GM12878 (cell line): ENCODE data around the gene PHF23. TPM values are rescaled to one million over a fixed set of nuclear protein-coding genes. Genes with fewer than 3 reads are reported as not detected.

Experiments used
- ATAC-seq: fragments of 200-7000 bp; cut with Tn5 transposase; 3 replicates; pipeline ENCODE4 v1.9.1; 2020; ENCODE audit warnings: mild to moderate bottlenecking, moderate library complexity
- BruUV-seq: library from RNA; stranded (reverse); fragments of 400-500 nt; replicated peaks from 2 replicates; lab custom pipeline; 2021; lab: Mats Ljungman, UMichigan
- CTCF ChIA-PET: fragments of 300-600 bp; sonication (Branson Sonifier 250); formaldehyde crosslinking; extraction: SDS; loops from one replicate; lab custom pipeline; 2021; ENCODE audit warnings: inconsistent platforms; lab: Yijun Ruan, JAX
- POLR2A ChIA-PET: fragments of 350-600 bp; formaldehyde crosslinking; extraction: SDS; loops from one replicate; lab custom pipeline; 2021; ENCODE audit warnings: inconsistent platforms; lab: Charles Lee
- RAD21 ChIA-PET: fragments of 300-600 bp; sonication (Branson Sonifier 250); formaldehyde crosslinking; loops from one replicate; lab custom pipeline; 2023; ENCODE audit warnings: antibody characterized with exemption; ENCODE audit not compliant: unreplicated experiment; lab: Charles Lee
- SMC1A ChIA-PET: fragments of 300-600 bp; sonication (Branson Sonifier 250); formaldehyde crosslinking; loops from one replicate; lab custom pipeline; 2023; ENCODE audit not compliant: unreplicated experiment, uncharacterized antibody; lab: Charles Lee
- DNase-seq: peaks from one replicate; pipeline ENCODE4 v3.0.0-alpha.2; 2011; ENCODE audit warnings: low read depth, low spot score
- FAIRE-seq: peaks from 3 replicates; lab custom pipeline; 2011; peaks lifted over from hg19 to GRCh38; lab: Jason Lieb, UNC
- H2AFZ ChIP-seq: 2 replicates; pipeline ENCODE4 v1.6.0; 2011; ENCODE audit warnings: low read depth, low read length, control low read depth; ENCODE audit not compliant: control insufficient read depth
- H3K27ac ChIP-seq: 2 replicates; pipeline ENCODE4 v1.5.1; 2011; ENCODE audit warnings: control low read depth; ENCODE audit not compliant: control insufficient read depth, insufficient read depth
- H3K27me3 ChIP-seq, 2 experiments: replicated peaks in 1 of 2; 2 replicates each; pipeline versions ENCODE4 v1.6.0 to v1.6.1; 2011; ENCODE audit warnings: low read length in 1 of 2; ENCODE audit not compliant: control insufficient read depth in 2 of 2, insufficient read depth in 2 of 2
- H3K36me3 ChIP-seq, 2 experiments: 2 replicates each; pipeline ENCODE4 v1.5.1; 2011; ENCODE audit warnings: low read length in 1 of 2; ENCODE audit not compliant: control insufficient read depth in 2 of 2, insufficient read depth in 2 of 2
- H3K4me1 ChIP-seq: 2 replicates; pipeline ENCODE4 v1.6.1; 2011; ENCODE audit warnings: mild to moderate bottlenecking, low read length, moderate library complexity, mixed read lengths; ENCODE audit not compliant: control insufficient read depth, insufficient read depth
- H3K4me2 ChIP-seq: 2 replicates; pipeline ENCODE4 v1.6.0; 2011; ENCODE audit warnings: control low read depth; ENCODE audit not compliant: control insufficient read depth, insufficient read depth
- H3K4me3 ChIP-seq: fragments of 200-600 bp; sonication (generic); 2 replicates; pipeline ENCODE4 v1.5.1; 2016
- H3K79me2 ChIP-seq: 2 replicates; pipeline ENCODE4 v1.6.0; 2011; ENCODE audit warnings: low read length; ENCODE audit not compliant: control insufficient read depth, insufficient read depth
- H3K9ac ChIP-seq: 2 replicates; pipeline ENCODE4 v1.8.0; 2011; ENCODE audit warnings: low read length, control low read depth, mixed read lengths; ENCODE audit not compliant: control insufficient read depth, insufficient read depth
- H3K9me3 ChIP-seq: replicated peaks from 3 replicates; pipeline ENCODE4 v1.5.1; 2011; ENCODE audit warnings: mild to moderate bottlenecking, low read length; ENCODE audit not compliant: control insufficient read depth, insufficient read depth
- H4K20me1 ChIP-seq: 2 replicates; pipeline ENCODE4 v1.6.0; 2011; ENCODE audit not compliant: control insufficient read depth, insufficient read depth
- CEBPB ChIP-seq, 2 experiments: fragments of 150-350 bp in 1 of 2; IDR thresholded peaks; 2 replicates each; pipeline ENCODE4 v1.6.1; 2012 to 2014; ENCODE audit warnings: low read depth in 2 of 2, low read length in 2 of 2, borderline replicate concordance in 1 of 2, inconsistent platforms in 1 of 2
- CHD1 ChIP-seq: IDR thresholded peaks from 2 replicates; pipeline ENCODE4 v1.6.1; 2012; ENCODE audit warnings: low read depth, low read length, improper control_type of control experiment
- IKZF1 ChIP-seq: fragments of 450-650 bp; conservative IDR thresholded peaks from 2 replicates; pipeline ENCODE4 v1.6.1; 2017; ENCODE audit warnings: antibody characterized with exemption, mild to moderate bottlenecking
- IKZF2 ChIP-seq, 2 experiments: fragments of 450-650 bp; IDR thresholded peaks; 2 replicates each; pipeline ENCODE4 v1.6.1; 2017; ENCODE audit warnings: mild to moderate bottlenecking in 2 of 2, moderate library complexity in 2 of 2
- NBN ChIP-seq: fragments of 450-650 bp; IDR thresholded peaks from 2 replicates; pipeline ENCODE4 v1.6.1; 2016
- PAX5 ChIP-seq: IDR thresholded peaks from 2 replicates; pipeline ENCODE4 v1.6.1; 2011; ENCODE audit warnings: low read depth, low read length, borderline replicate concordance
- POLR2AphosphoS2 ChIP-seq: IDR thresholded peaks from 2 replicates; pipeline ENCODE4 v1.6.1; 2011; ENCODE audit warnings: low read depth, mild to moderate bottlenecking, low read length, improper control_type of control experiment, moderate library complexity
- RUNX3 ChIP-seq: IDR thresholded peaks from 2 replicates; pipeline ENCODE4 v1.6.1; 2012; ENCODE audit warnings: low read length, inconsistent platforms
- WGBS: methylation state at CpG from one replicate; pipeline ENCODE4 v1.1.6; 2016; ENCODE audit warnings: low lambda C conversion rate; ENCODE audit not compliant: insufficient replicate concordance, insufficient coverage; ENCODE audit errors: missing lambda C conversion rate; 5-methylcytosine and 5-hydroxymethylcytosine counted together
- in situ Hi-C: fragments of 300-500 bp; cut with MboI; formaldehyde crosslinking; loops from 9 replicates; pipeline ENCODE4 v1.14.3; 2018; ENCODE audit warnings: mixed read lengths
- intact Hi-C: fragments of 100-400 bp; cut with micrococcal nuclease; formaldehyde crosslinking; loops from one replicate; pipeline ENCODE4 v1.14.2; 2022; ENCODE audit not compliant: unreplicated experiment
- polyA plus RNA-seq, 11 experiments: library from polyadenylated mRNA; depleted of rRNA in 4 of 11; unstranded in 6 of 11; stranded (reverse) in 5 of 11; fragments of >200 nt; fragmentation: Nextera tagmentation in 4 of 11; fragmentation: Illumina TruSeq in 1 of 11; extraction: Ambion mirVana in 4 of 11; extraction: Trizol in 1 of 11; gene quantifications; 1 replicate in 1 of 11; 2 replicates in 10 of 11; pipeline versions ENCODE4 v1.2.1 to v1.2.3, GENCODE V29; 2011 to 2016; ENCODE audit warnings: inconsistent platforms in 2 of 11, missing spikeins in 2 of 11, low read depth in 1 of 11
- total RNA-seq, 4 experiments: library from RNA; depleted of rRNA in 3 of 4; stranded (reverse); fragments of >200 nt in 3 of 4; fragmentation: Illumina TruSeq in 1 of 4; extraction: Trizol in 1 of 4; gene quantifications; 2 replicates each; pipeline versions ENCODE4 v1.2.1 to v1.2.3, GENCODE V29; 2013 to 2021
- TF ChIP-seq, protein P1 (sequence below): fragments of 150-350 bp; IDR thresholded peaks from 2 replicates; pipeline ENCODE4 v1.6.1; 2016; ENCODE audit warnings: low read depth, low read length
- TF ChIP-seq, protein P2 (sequence below): fragments of 450-650 bp; IDR thresholded peaks from 2 replicates; pipeline ENCODE4 v1.6.1; 2017; ENCODE audit warnings: mild to moderate bottlenecking, low read depth, inconsistent platforms; ENCODE audit not compliant: poor library complexity, severe bottlenecking
- TF ChIP-seq, protein P3 (sequence below): fragments of 450-650 bp; IDR thresholded peaks from 2 replicates; pipeline ENCODE4 v1.6.1; 2017; ENCODE audit warnings: low read depth, mild to moderate bottlenecking, moderate library complexity

Gene PHF23
- total and polyA plus RNA-seq, 10 of the 15 experiments (the other 5 are each of a cell fraction or from before 2014, with no cell fraction given) = 8.2 to 84.8 (median 32.6) TPM

DNA sequence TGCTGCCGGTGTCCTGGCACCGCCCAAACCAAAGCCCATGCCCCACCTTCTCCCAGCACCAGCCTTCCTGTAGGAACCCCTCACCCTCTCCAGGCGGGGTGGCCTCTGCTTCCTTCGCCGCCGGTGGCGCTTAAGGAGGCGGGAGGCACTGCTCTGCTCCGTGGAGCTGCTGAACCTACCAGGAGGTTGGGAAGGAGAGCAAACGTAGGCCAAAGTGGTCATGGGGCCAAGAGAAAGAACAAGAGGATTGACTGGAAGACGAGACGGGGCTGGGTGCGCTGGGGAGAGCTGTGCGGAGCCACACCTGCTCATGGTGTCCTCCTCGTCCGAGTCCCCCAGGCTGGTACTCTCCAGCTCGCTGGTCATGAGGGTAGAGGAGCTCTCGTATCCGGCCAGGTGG is 9.8 kb downstream of the PHF23 start:
- Histone ChIP-seq H3K36me3 (peaks cover 19 to 20% of the 10 kb centered on the region in 2 experiments), H3K4me3 (no peak overlapping the region), H3K79me2 (peaks cover 26% of the 10 kb centered on the region), H3K9me3 (no peaks in the 10 kb centered on the region), H4K20me1 (no peaks in the 10 kb centered on the region), H3K27me3 (no peaks in the 10 kb centered on the region), H3K4me1 (peaks cover 6% of the 10 kb centered on the region), H3K9ac (no peak overlapping the region), H3K4me2 (no peak overlapping the region), H3K27ac (no peak overlapping the region), H2AFZ (no peak overlapping the region)
- intact Hi-C loops (no loop called here), in situ Hi-C loops (no loop called here)
- ChIA-PET RAD21 (no interaction called here), SMC1A (no interaction called here), POLR2A (interaction anchor here (1.6 kb wide), 1 partner anchor 9 kb away, joined by 8 read pairs; no protein-coding TSS in a partner anchor), CTCF (interaction anchor here (6.6 kb wide), 1 partner anchor 9 kb away, joined by 50 read pairs; the partner anchor contains the start of genes ACADVL and DLG4)
- FAIRE-seq (no peak), DNase-seq (no peak), ATAC-seq (no peak)
- TF ChIP-seq IKZF2 (IDR thresholded peaks at IDR 0.05) = no peak
- TF ChIP-seq CHD1 = no peak
- BruUV-seq = no TSS peak
- WGBS = 94% methylated on average over 19 of the region's 19 CpGs

DNA sequence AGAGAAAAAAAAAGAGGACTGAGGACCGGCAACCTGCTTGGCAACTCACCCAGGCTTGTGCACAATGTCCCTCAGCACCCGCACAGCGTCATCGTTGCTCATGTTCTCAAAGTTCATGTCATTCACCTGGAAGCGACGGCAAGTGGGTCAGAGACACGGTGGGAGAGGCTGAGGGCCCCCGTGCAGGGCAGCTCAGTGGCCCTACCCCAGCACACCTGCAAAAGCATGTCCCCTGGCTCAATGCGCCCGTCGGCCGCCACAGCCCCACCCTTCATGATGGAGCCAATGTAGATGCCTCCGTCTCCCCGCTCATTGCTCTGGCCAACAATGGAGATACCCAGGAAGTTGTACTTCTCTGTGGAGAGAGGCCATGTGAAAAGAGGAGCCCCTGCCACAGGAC is 10.3 kb downstream of the PHF23 start:
- Histone ChIP-seq H3K4me1 (peaks cover 6% of the 10 kb centered on the region), H2AFZ (no peak overlapping the region), H3K36me3 (peaks cover 19 to 20% of the 10 kb centered on the region in 2 experiments), H3K4me2 (no peak overlapping the region), H3K9ac (no peak overlapping the region), H3K27ac (no peak overlapping the region), H3K9me3 (no peaks in the 10 kb centered on the region), H3K79me2 (peaks cover 23% of the 10 kb centered on the region), H3K27me3 (no peaks in the 10 kb centered on the region), H4K20me1 (no peaks in the 10 kb centered on the region), H3K4me3 (no peak overlapping the region)
- CTCF ChIA-PET = no interaction called here
- WGBS = 94% methylated on average over 14 of the region's 14 CpGs
- ATAC-seq = no peak
- intact Hi-C loops = no loop called here
- no peak for FAIRE-seq
- POLR2A ChIA-PET = no interaction called here
- no peak for DNase-seq
- in situ Hi-C loops = no loop called here
- no TSS peak for BruUV-seq
- RAD21 ChIA-PET = no interaction called here
- SMC1A ChIA-PET = no interaction called here
- TF ChIP-seq POLR2AphosphoS2 (no peak), IKZF1 (no peak), PAX5 (no peak), CEBPB (IDR thresholded peaks at IDR 0.05; ENCODE audit: borderline replicate concordance in 1 of 2, low read depth in 2 of 2, low read length in 2 of 2) (no peak), NBN (no peak), RUNX3 (no peak)
- TF ChIP-seq, protein P1, sequence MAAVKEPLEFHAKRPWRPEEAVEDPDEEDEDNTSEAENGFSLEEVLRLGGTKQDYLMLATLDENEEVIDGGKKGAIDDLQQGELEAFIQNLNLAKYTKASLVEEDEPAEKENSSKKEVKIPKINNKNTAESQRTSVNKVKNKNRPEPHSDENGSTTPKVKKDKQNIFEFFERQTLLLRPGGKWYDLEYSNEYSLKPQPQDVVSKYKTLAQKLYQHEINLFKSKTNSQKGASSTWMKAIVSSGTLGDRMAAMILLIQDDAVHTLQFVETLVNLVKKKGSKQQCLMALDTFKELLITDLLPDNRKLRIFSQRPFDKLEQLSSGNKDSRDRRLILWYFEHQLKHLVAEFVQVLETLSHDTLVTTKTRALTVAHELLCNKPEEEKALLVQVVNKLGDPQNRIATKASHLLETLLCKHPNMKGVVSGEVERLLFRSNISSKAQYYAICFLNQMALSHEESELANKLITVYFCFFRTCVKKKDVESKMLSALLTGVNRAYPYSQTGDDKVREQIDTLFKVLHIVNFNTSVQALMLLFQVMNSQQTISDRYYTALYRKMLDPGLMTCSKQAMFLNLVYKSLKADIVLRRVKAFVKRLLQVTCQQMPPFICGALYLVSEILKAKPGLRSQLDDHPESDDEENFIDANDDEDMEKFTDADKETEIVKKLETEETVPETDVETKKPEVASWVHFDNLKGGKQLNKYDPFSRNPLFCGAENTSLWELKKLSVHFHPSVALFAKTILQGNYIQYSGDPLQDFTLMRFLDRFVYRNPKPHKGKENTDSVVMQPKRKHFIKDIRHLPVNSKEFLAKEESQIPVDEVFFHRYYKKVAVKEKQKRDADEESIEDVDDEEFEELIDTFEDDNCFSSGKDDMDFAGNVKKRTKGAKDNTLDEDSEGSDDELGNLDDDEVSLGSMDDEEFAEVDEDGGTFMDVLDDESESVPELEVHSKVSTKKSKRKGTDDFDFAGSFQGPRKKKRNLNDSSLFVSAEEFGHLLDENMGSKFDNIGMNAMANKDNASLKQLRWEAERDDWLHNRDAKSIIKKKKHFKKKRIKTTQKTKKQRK = no peak
- TF ChIP-seq, protein P2, sequence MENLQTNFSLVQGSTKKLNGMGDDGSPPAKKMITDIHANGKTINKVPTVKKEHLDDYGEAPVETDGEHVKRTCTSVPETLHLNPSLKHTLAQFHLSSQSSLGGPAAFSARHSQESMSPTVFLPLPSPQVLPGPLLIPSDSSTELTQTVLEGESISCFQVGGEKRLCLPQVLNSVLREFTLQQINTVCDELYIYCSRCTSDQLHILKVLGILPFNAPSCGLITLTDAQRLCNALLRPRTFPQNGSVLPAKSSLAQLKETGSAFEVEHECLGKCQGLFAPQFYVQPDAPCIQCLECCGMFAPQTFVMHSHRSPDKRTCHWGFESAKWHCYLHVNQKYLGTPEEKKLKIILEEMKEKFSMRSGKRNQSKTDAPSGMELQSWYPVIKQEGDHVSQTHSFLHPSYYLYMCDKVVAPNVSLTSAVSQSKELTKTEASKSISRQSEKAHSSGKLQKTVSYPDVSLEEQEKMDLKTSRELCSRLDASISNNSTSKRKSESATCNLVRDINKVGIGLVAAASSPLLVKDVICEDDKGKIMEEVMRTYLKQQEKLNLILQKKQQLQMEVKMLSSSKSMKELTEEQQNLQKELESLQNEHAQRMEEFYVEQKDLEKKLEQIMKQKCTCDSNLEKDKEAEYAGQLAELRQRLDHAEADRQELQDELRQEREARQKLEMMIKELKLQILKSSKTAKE = no peak
- TF ChIP-seq, protein P3, sequence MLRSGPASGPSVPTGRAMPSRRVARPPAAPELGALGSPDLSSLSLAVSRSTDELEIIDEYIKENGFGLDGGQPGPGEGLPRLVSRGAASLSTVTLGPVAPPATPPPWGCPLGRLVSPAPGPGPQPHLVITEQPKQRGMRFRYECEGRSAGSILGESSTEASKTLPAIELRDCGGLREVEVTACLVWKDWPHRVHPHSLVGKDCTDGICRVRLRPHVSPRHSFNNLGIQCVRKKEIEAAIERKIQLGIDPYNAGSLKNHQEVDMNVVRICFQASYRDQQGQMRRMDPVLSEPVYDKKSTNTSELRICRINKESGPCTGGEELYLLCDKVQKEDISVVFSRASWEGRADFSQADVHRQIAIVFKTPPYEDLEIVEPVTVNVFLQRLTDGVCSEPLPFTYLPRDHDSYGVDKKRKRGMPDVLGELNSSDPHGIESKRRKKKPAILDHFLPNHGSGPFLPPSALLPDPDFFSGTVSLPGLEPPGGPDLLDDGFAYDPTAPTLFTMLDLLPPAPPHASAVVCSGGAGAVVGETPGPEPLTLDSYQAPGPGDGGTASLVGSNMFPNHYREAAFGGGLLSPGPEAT = no peak
